Choroid plexus epithelial cell (primary cell): ENCODE measurements around the gene RAB3GAP2.
A peak's percentile ranks its signal among the peaks of the same experiment; 100 is the strongest.

ENCODE experiments used
- DNase-seq: peaks from one replicate; pipeline ENCODE4 v3.0.0-alpha.2; 2010; ENCODE audit warnings: low read depth
- H3K4me3 ChIP-seq: 2 replicates; pipeline ENCODE4 v1.5.1; 2011; ENCODE audit warnings: low read depth, mild to moderate bottlenecking, control low read depth, low read length, moderate library complexity
- TF ChIP-seq, protein P1 (sequence below): conservative IDR thresholded peaks from 2 replicates; pipeline ENCODE4 v1.5.1; 2011; ENCODE audit warnings: low read depth, mild to moderate bottlenecking, control low read depth, inconsistent platforms, low read length, moderate library complexity

Gene RAB3GAP2

DNA sequence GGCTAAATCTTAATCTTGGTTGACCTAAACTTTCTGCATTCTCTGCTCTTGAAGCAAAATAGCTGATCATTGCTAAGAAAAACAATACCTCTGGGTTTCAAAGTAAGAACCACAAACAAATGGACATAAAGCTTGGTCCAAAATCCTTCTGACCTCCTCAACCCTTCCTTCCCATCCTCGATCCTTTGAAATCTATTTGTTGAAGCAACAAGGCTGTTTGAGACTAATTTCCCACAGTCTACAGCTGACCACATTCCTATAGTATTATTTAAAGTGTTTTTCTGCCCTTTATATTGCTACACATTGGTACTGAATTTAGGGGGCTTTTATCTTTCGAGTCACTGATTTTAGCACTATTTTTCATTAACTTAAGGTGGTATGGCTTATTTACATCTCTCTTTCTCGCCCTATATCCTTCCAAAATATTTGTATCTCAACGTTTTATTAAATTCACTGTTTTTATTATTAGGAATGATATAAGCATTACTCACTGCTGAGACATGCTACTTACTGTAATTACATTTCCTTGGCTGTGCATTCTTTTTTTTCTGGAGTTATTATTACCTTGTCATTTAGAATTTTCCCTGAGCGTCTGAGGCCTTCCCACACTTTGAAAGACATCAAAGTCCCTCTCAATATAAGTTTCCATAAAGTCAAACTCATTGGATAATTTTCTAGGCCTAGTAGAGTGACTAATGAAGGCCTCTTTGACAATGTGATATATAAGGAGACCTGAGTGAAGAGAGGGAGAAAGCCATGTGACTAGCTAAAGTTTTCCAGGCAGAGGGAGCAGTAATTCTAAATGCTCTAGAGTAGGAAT, 73.9 kb downstream of the RAB3GAP2 start:
- TF ChIP-seq, protein P1, sequence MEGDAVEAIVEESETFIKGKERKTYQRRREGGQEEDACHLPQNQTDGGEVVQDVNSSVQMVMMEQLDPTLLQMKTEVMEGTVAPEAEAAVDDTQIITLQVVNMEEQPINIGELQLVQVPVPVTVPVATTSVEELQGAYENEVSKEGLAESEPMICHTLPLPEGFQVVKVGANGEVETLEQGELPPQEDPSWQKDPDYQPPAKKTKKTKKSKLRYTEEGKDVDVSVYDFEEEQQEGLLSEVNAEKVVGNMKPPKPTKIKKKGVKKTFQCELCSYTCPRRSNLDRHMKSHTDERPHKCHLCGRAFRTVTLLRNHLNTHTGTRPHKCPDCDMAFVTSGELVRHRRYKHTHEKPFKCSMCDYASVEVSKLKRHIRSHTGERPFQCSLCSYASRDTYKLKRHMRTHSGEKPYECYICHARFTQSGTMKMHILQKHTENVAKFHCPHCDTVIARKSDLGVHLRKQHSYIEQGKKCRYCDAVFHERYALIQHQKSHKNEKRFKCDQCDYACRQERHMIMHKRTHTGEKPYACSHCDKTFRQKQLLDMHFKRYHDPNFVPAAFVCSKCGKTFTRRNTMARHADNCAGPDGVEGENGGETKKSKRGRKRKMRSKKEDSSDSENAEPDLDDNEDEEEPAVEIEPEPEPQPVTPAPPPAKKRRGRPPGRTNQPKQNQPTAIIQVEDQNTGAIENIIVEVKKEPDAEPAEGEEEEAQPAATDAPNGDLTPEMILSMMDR = no peak
- H3K4me3 ChIP-seq = no peak overlapping the region
- DNase-seq = peak; percentile 52

DNA sequence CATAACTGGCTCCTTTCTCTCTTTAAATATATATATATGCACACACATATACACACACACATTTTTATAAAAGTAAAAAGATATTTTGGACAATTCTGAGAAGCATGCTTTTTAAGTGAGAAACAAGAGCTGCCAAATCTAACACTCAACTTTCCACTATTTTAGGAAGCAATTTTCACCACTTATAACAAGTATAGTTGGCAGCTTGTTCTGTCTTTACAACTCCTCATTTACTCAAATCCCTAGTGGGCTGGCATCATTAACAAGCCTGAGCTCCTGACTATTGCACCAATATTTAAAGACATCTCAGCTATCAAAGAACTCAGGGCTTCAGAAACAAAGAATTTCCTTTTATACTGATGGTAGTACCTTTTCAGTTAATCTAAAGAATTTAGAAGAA, 76.6 kb downstream of the RAB3GAP2 start:
- DNase-seq = no peak
- TF ChIP-seq, protein P1 = no peak
- H3K4me3 ChIP-seq = no peak overlapping the region

DNA sequence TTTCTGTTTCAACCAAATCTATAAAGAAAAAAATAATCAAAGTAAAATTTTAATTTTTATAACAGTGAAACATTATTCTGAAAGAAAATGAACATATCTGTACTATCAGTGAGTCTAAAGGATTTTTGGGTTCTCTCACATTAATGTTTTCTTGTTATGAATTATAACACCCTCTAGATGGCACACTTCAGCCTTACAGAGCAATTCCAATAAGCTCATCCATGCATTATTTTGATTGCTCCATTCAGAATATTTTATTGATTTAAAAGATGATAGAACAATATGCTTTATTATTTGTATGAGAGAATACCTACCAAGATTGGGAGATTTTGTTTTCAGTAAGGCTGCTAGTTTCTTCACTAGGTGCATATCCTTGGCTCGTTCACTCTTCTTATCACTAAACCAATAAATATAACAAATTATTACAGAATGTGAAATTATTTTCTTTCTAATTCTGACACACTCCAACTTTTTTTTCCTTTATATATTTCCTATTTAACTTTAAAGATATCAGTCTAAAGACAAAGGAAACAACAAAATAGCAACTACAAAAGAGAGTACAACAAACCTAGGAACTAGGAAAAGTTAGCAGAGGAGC, 82.4 kb downstream of the RAB3GAP2 start:
- TF ChIP-seq, protein P1 = peak; percentile 54
- H3K4me3 ChIP-seq = no peak overlapping the region
- peak; percentile 67 for DNase-seq

DNA sequence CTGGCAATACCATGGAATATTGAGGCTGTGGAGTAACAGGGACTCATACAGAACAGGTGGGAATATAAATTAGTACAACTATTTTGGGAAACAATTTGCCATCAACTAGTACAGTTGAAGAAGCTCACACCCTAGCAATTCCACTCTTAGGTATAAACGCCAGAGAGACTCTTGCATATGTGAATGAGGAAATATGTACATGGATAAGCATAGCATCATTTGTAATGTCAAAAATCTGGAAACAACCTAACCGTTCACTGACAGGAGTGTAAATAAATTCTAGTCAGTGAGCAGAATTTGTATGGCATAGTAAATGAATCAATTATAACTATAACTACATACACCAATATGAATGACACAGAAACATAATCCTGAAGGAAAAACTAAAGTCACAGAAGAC, 83.7 kb downstream of the RAB3GAP2 start:
- H3K4me3 ChIP-seq = no peak overlapping the region
- no peak for DNase-seq

DNA sequence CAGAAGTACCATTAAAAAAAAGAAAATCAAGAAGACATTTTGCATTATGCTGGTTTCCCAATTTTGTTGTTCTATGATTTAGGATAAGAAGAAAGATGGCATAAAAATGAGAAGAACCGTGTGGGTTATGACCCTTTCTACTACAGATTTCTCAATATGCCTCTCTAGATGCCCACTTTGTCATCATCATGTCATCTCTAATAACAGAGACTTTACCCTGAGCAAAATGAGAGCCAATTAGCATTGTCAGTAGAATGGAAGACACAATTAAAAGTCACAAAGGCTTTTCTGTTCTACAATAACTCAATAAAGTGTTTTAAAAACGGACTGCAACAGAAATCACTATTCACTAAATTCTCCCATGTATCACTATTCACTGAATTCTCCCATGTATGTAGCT, 85.5 kb downstream of the RAB3GAP2 start:
- TF ChIP-seq, protein P1 = no peak
- H3K4me3 ChIP-seq = no peak overlapping the region
- DNase-seq = no peak

More for the DNA sequence above, 83.7 kb downstream of the RAB3GAP2 start:
- TF ChIP-seq, protein P1 = no peak

DNA sequence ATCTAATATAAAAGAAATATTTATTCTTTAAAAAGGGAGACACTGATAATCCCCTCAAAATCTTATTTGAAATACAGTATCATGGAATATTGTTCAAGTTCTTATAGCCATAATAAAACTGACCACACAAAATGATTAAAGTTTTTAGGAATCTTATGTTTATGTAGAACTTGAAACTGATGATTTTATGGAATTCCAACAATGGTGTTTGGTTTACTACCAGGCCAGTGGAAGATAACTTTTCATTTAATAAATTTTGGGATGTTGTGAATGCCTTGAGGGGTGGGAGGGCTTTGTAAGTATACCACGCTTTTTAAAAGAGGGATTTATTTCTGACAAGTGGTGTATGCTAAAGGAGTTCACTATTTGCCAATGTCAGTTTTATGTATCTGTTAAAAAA, 87.7 kb downstream of the RAB3GAP2 start:
- peak; percentile 19 for DNase-seq
- TF ChIP-seq, protein P1 = no peak
- no peak overlapping the region for H3K4me3 ChIP-seq
